Measurements from ENCODE around the gene HMCN2. TPM values are rescaled to one million over a fixed set of nuclear protein-coding genes. Genes with fewer than 3 reads are reported as not detected.

HMCN2 gene
- total RNA-seq, 2 experiments from 2014 or later, result not detected

DNA sequence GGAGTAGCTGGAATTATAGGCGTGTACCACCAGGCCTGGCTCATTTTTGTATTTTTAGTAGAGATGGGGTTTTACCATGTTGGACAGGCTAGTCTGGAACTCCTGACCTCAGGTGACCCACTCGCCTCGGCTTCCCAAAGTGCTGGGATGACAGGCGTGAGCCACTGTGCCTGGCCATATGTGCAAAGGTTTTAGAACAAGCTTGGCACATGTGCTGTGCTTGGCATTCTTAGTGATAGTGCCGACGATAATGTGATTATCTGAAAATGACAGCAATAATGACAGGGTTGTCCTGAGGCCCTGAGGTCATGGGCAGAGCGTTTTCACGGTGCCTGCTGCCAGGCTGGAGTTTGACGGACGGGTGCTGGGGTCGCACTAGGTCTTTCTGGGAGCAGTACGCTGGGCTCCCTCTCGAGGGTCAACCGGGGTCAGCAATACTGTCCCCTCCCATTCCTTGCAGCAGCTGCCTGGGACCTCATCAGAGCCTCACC lies 42.6 kb downstream of the HMCN2 start:
- no peak overlapping the region for H3K4me3 ChIP-seq (ENCODE audit: low read depth, low read length, poor library complexity, severe bottlenecking)
- H3K79me2 ChIP-seq (ENCODE audit: insufficient read depth, low read depth, low read length), result no peaks in the 10 kb centered on the region
- no peak overlapping the region for H3K27ac ChIP-seq (ENCODE audit: low read depth, low read length, poor library complexity, severe bottlenecking)
- no peak overlapping the region for H3K4me2 ChIP-seq (ENCODE audit: low read length)
- no peaks in the 10 kb centered on the region for H3K9me3 ChIP-seq (ENCODE audit: low read length)
- no TSS peak for BruUV-seq (replicated peaks)
- ChIA-PET CTCF (ENCODE audit: unreplicated experiment) (no interaction called here), POLR2A (no interaction called here)
- no peak overlapping the region for H2AFZ ChIP-seq (ENCODE audit: low read length)
- no peaks in the 10 kb centered on the region for H3K36me3 ChIP-seq (ENCODE audit: insufficient read depth, low read length)
- H4K20me1 ChIP-seq (ENCODE audit: insufficient read depth, low read length), result no peaks in the 10 kb centered on the region
- H3K9me2 ChIP-seq (ENCODE audit: insufficient read depth, low read length), result no peaks in the 10 kb centered on the region
- no peaks in the 10 kb centered on the region for H3K4me1 ChIP-seq (ENCODE audit: insufficient read depth, low read length, poor library complexity, severe bottlenecking)
- intact Hi-C loops (cut with micrococcal nuclease; ENCODE audit: unreplicated experiment), result no loop called here
- DNase-seq (ENCODE audit: low spot score), result no peak
- TF ChIP-seq EZH2phosphoT487 (IDR thresholded peaks at IDR 0.05; ENCODE audit: borderline replicate concordance, low read depth, low read length) (no peak), CTCF (conservative IDR thresholded peaks at IDR 0.05; ENCODE audit: low read length) (no peak)

DNA sequence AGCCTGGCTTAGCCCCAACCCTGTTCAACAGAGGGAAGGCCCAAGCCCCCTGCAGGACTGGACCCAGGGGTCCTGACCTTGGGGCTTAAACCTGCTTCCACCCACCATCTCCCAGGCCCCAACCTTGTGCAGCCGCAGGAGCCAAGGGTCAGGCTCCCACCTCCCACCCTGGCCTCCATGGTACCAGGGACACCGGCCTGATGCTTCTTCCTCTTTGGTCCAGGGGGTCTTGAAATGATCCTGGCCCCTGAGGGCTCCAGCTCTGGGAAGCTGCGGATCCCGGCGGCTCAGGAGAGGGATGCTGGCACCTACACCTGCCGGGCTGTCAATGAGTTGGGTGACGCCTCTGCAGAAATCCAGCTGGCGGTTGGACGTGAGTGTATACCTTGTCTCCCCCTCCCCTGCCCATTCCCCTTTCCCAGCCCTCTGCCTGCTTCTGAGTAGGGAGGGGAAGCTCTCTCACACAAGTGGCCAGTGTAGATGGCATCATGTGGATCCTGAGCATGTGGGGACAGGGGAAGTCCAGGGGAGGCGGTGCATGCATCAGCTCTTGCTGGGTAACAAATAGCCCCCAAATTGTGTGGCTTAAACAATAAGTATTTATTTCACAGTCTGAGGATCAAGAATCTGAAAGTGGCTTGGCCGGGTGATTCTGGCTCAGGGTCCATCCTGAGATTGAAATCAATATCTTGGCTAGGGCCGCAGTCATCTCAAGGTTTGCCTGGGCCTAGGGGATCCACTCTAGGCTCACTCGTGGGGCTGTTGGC lies 44.3 kb downstream of the HMCN2 start:
- POLR2A ChIA-PET, result no interaction called here

More for the DNA sequence above, 44.3 kb downstream of the HMCN2 start:
- no peak for TF ChIP-seq CTCF (conservative IDR thresholded peaks at IDR 0.05; ENCODE audit: low read length)
- TF ChIP-seq EZH2phosphoT487 (IDR thresholded peaks at IDR 0.05; ENCODE audit: borderline replicate concordance, low read depth, low read length), result no peak
- no peak for DNase-seq (ENCODE audit: low spot score)
- no TSS peak for BruUV-seq (replicated peaks)
- no peaks in the 10 kb centered on the region for H3K36me3 ChIP-seq (ENCODE audit: insufficient read depth, low read length)
- no peak overlapping the region for H3K4me3 ChIP-seq (ENCODE audit: low read depth, low read length, poor library complexity, severe bottlenecking)
- no peaks in the 10 kb centered on the region for H3K79me2 ChIP-seq (ENCODE audit: insufficient read depth, low read depth, low read length)
- no peaks in the 10 kb centered on the region for H3K4me1 ChIP-seq (ENCODE audit: insufficient read depth, low read length, poor library complexity, severe bottlenecking)
- H3K4me2 ChIP-seq (ENCODE audit: low read length), result no peak overlapping the region
- H3K9me3 ChIP-seq (ENCODE audit: low read length), result no peaks in the 10 kb centered on the region
- no peak overlapping the region for H3K27ac ChIP-seq (ENCODE audit: low read depth, low read length, poor library complexity, severe bottlenecking)
- CTCF ChIA-PET (ENCODE audit: unreplicated experiment), result no interaction called here
- intact Hi-C loops (cut with micrococcal nuclease; ENCODE audit: unreplicated experiment), result no loop called here
- H3K9me2 ChIP-seq (ENCODE audit: insufficient read depth, low read length), result no peaks in the 10 kb centered on the region
- no peaks in the 10 kb centered on the region for H4K20me1 ChIP-seq (ENCODE audit: insufficient read depth, low read length)
- H2AFZ ChIP-seq (ENCODE audit: low read length), result no peak overlapping the region

Data from OCI-LY7 (cell line).